GM10248 (cell line): ENCODE data around the gene SBDS.
"Not testable (repeated sequence)": the region's sequence is repeated elsewhere in the genome, so short reads cannot be mapped to it uniquely, and the experiment has no call there.

Experiments
- CTCF ChIA-PET: fragments of 300-600 bp; sonication (Branson Sonifier 250); formaldehyde crosslinking; extraction: SDS; loops from one replicate; lab custom pipeline; 2021; ENCODE audit warnings: antibody characterized with exemption; lab: Yijun Ruan, JAX
- POLR2A ChIA-PET: fragments of 350-650 bp; sonication (Branson Sonifier 250); formaldehyde crosslinking; extraction: SDS; loops from one replicate; lab custom pipeline; 2020; ENCODE audit warnings: antibody characterized with exemption; lab: Yijun Ruan, JAX
- DNase-seq: peaks from one replicate; pipeline ENCODE4 v3.0.0; 2012; ENCODE audit errors: extremely low spot score
- TF ChIP-seq, protein P1 (sequence below): IDR thresholded peaks from 2 replicates; pipeline ENCODE4 v1.5.1; 2012; ENCODE audit warnings: mild to moderate bottlenecking, low read depth; ENCODE audit errors: extremely low read depth, missing control alignments, control extremely low read depth

Gene SBDS

DNA sequence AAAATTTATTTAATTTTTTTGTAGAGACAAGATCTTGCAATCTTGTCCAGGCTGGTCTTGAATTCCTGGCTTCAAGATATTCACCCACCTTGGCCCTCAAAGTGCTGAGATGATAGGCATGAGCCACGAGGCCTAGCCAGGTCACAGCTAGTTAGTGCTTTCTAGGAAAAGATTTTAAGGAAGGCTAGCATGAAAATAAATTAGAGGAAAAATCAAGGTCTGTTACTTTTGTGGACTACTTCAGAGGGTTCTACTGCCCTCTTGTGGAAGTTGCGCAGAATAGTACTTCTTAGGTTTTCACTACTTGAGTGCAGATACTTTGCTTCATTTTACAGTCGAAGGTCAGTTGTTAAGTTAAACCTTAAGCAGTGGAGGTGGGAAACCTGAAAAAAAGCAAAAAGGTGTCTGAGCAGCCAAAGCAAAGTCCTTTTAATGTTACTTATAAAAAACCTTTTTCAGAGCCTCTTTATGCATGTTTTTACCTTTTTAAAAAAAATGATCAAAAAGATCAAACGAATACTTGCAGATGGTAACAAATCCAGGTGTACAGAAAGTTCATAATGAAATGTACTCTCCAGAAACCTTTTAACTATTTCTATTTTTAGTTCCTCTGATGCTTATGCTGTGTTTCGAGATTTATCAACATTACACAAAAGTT, 5.3 kb upstream of the SBDS start:
- TF ChIP-seq, protein P1, sequence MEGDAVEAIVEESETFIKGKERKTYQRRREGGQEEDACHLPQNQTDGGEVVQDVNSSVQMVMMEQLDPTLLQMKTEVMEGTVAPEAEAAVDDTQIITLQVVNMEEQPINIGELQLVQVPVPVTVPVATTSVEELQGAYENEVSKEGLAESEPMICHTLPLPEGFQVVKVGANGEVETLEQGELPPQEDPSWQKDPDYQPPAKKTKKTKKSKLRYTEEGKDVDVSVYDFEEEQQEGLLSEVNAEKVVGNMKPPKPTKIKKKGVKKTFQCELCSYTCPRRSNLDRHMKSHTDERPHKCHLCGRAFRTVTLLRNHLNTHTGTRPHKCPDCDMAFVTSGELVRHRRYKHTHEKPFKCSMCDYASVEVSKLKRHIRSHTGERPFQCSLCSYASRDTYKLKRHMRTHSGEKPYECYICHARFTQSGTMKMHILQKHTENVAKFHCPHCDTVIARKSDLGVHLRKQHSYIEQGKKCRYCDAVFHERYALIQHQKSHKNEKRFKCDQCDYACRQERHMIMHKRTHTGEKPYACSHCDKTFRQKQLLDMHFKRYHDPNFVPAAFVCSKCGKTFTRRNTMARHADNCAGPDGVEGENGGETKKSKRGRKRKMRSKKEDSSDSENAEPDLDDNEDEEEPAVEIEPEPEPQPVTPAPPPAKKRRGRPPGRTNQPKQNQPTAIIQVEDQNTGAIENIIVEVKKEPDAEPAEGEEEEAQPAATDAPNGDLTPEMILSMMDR, result peak; percentile 33
- POLR2A ChIA-PET, DNase-seq, CTCF ChIA-PET: not testable (repeated sequence)

DNA sequence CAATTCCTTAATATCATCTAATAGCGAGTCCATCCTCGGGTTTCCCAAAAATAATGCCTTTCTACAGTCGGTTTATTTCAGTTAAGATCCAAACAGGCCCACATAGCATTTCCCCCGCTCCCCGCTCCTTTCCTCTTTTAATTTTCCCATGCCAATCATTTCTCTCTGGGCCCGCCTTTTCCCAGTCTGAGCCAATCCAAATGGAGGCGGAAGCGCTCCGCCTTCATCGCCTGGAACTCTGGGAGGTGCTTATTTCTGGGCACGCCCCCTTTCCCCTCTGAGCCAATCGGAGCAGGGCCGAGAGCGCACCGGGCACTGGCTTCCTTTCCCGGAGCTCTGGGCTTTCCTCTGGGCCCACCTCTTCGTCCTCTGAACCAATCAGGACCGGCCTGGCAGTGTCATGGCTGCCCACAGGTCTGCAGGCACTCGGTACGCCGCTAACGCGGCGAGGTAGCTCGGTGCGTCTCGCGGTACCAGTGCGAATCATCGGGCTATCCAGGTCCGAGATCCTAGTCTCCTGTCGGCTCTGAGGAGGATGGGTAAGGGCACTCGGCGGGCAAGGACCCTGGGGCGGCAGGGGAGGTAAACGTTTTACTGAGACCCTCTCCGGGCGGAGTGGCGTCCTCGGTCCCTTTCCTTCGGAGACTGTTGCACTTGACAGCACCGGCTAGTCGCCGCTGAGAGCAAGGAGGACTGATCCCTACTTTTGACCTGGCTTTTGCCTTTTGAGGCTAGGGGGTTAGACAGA, 1.2 kb upstream of the SBDS start, which contains the start of gene TYW1:
TYW1 (plus strand) TSS at position 390 of the 748 bp plus-strand sequence; CDS start at position 536, 146 bp downstream.
- ChIA-PET CTCF (interaction anchor here (0.8 to 1.9 kb wide), 2 partner anchors 9 to 257 kb away, joined by 3 read pairs; partner anchors contain the start of gene RABGEF1), POLR2A (interaction anchor here (0.5 to 0.6 kb wide), 2 partner anchors 69 to 409 kb away, joined by 3 to 4 read pairs; no protein-coding TSS in a partner anchor)
- DNase-seq, result peak; percentile 80

GRCh38 chr7:66994691-66995049, 716 bp downstream of the SBDS start:
- DNase-seq, POLR2A ChIA-PET, CTCF ChIA-PET: not testable (repeated sequence)
- TF ChIP-seq, protein P1, result peak; percentile 18

DNA sequence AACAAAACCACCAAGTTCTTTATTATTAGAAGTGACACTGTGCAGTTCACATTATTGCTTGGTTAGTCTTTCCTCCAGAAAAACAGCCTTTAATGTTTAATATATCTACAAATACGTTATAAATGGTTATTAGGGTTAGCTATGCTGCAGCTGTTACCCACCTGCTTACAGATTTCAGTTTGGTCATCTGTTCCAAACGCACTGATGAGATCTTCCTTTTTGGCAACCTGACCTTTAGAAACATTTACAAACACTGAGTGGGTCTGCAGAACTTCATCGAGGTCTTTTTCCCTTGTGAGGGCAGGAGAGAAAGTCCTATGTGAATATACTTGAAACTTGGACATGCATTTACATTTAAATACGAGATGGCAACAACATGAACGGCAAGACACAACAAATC, 1.3 kb downstream of the SBDS start:
- DNase-seq, CTCF ChIA-PET: not testable (repeated sequence)
- POLR2A ChIA-PET, result interaction anchor here (0.7 kb wide), 1 partner anchor 215 kb away, joined by 6 read pairs; no protein-coding TSS in a partner anchor

DNA sequence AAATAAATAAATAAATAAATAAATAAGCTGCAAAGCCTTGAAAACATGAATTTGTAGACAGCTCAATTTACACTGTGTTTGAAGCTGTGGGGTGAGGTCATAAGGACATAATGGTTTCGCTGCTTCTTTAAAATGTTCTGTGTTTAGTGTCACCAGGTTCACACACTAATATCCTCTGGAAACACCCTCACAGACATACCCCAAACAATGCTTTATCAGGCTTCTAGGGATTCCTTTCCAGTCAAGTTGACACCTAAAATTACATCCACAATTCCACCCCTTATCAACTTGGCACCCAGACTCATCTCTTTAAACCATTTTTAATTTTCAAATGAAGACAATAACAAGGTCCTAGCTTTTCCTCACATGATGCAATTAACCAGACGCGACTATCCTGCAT, 5.8 kb downstream of the SBDS start:
- POLR2A ChIA-PET, DNase-seq, CTCF ChIA-PET: not testable (repeated sequence)

GRCh38 chr7:66980336-66980735, 15.1 kb downstream of the SBDS start:
- DNase-seq, POLR2A ChIA-PET, CTCF ChIA-PET: not testable (repeated sequence)

DNA sequence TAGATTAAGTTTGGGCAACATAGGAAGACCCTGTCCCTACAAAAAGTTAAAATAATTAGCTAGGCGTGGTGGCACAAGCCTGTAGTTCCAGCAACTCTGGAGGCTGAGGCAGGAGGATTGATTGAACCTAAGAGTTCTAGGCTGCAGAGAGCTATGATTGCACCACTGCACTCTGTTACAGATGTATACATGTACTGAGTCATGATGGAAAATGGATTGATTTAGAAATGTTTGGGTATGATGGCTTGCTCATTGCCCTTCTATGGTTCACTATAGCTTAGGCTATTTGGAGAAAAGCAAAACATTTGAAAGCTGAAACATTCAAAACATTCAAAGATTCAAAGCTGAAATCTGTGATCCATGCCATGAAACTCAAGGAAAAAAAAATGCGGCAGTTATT, 16.4 kb downstream of the SBDS start:
- DNase-seq, POLR2A ChIA-PET, CTCF ChIA-PET: not testable (repeated sequence)

- DNase-seq, CTCF ChIA-PET, POLR2A ChIA-PET: not testable (repeated sequence)
Observed at GRCh38 chr7:66978312-66978711, 17.1 kb downstream of the SBDS start.

- no peak for DNase-seq
- POLR2A ChIA-PET, result no interaction called here
Observed at GRCh38 chr7:66974986-66975590, 20.3 kb downstream of the SBDS start.

More at GRCh38 chr7:66974986-66975590, 20.3 kb downstream of the SBDS start:
- CTCF ChIA-PET, result interaction anchor here (1.3 kb wide), 1 partner anchor 11 kb away, joined by 3 read pairs; no protein-coding TSS in a partner anchor
- TF ChIP-seq, protein P1, result no peak
